Fibroblast of mammary gland (primary cell): Measurements from ENCODE around the gene RILPL1.
A peak's percentile ranks its signal among the peaks of the same experiment; 100 is the strongest.
"Not testable (repeated sequence)": the region's sequence is repeated elsewhere in the genome, so short reads cannot be mapped to it uniquely, and the experiment has no call there.

Source experiments
- DNase-seq: peaks from one replicate; pipeline ENCODE4 v3.0.0-alpha.2; 2010; ENCODE audit warnings: low read depth
- H3K4me3 ChIP-seq: 2 replicates; pipeline ENCODE4 v1.5.1; 2011; ENCODE audit warnings: low read depth, mild to moderate bottlenecking, low read length, moderate library complexity; ENCODE audit not compliant: control insufficient read depth
- TF ChIP-seq, protein P1 (sequence below): conservative IDR thresholded peaks from 2 replicates; pipeline ENCODE4 v1.5.1; 2011; ENCODE audit warnings: low read depth, low read length, inconsistent platforms; ENCODE audit not compliant: control insufficient read depth, insufficient read depth

The RILPL1 gene

DNA sequence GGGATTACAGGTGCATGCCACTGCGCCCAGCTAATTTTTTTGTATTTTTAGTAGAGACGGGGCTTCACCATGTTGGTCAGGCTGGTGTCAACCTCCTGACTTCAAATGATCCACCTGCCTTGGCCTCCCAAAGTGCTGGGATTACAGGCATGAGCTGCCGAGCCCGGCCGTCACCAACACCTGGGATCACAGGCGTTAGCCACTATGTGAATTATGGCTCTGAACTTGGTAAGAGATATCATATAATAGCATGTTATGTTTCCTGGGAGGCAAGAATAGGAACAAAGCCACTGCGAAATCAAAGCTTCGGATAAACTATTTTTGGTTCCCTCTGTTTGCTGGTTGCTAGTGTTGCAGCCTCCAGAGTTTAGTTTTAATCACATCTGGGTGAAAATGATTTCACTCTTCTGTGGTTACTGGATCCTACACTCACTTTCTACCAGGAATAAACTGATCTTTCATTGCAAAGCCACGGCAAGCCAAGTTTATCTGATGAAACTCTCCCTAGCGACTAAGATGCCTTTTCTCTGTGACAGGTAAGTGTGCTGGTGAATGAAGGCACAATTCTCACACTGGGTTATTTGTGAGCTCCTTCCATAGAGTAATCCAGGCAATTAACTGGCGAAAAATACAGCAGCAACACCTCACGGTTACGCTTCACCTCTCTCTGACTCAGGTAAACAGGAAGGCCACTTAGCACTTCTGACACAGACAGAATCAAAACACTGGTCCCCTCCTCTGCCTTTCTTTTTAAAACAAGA, 58.9 kb downstream of the RILPL1 start:
- TF ChIP-seq, protein P1, sequence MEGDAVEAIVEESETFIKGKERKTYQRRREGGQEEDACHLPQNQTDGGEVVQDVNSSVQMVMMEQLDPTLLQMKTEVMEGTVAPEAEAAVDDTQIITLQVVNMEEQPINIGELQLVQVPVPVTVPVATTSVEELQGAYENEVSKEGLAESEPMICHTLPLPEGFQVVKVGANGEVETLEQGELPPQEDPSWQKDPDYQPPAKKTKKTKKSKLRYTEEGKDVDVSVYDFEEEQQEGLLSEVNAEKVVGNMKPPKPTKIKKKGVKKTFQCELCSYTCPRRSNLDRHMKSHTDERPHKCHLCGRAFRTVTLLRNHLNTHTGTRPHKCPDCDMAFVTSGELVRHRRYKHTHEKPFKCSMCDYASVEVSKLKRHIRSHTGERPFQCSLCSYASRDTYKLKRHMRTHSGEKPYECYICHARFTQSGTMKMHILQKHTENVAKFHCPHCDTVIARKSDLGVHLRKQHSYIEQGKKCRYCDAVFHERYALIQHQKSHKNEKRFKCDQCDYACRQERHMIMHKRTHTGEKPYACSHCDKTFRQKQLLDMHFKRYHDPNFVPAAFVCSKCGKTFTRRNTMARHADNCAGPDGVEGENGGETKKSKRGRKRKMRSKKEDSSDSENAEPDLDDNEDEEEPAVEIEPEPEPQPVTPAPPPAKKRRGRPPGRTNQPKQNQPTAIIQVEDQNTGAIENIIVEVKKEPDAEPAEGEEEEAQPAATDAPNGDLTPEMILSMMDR: no peak
- no peak overlapping the region for H3K4me3 ChIP-seq
- DNase-seq: no peak

DNA sequence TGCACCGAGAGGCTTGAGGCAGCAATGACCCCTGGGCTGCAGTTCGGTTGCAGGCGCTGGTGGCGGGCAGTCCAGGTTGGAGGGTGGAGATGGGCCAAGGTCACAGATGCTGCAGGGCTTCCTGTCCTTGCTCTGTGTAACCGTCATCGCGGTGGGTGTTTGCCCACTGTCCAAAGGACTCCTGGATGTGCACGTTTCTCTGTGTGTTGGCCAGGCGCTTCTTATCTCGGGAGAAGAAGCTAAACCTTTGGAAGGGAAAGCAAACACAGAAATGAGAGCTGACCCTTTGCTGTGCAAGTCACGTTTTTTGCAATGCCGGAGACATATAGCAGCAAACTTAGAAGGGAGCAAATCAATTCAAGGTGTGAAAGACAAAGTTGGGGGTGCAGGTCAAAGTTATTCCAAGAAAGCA, 61.1 kb downstream of the RILPL1 start:
- H3K4me3 ChIP-seq: no peak overlapping the region
- no peak for DNase-seq
- TF ChIP-seq, protein P1: no peak

GRCh38 chr12:123471374-123472068, 62.0 kb downstream of the RILPL1 start:
- DNase-seq: peak; percentile 90
- TF ChIP-seq, protein P1: no peak
- H3K4me3 ChIP-seq: no peak overlapping the region

- no peak overlapping the region for H3K4me3 ChIP-seq
- TF ChIP-seq, protein P1: no peak
- DNase-seq: no peak
Measured at GRCh38 chr12:123469978-123470377, 63.5 kb downstream of the RILPL1 start.

DNA sequence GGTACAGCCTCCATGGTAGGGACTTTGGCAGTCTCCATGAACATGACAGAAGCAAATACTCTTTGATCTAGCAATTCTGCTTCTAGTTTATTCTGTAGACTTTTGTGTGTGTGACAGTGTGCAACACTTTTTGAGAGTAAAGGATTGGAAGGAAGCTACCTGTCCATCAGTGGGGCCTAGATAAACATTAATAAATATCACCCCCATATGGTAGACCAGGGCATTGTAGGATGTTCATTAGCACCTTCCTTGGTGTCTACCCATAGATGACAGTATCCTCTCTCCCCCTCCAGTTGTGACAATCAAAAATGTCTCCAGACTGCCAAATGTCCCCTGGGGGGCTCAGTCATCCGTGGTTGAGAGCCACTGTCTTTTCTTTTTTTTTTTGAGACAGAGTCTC, 64.7 kb downstream of the RILPL1 start:
- no peak for DNase-seq

GRCh38 chr12:123465084-123465483, 68.4 kb downstream of the RILPL1 start:
- no peak for DNase-seq
- no peak overlapping the region for H3K4me3 ChIP-seq
- TF ChIP-seq, protein P1: no peak

More for the DNA sequence above, 64.7 kb downstream of the RILPL1 start:
- TF ChIP-seq, protein P1: no peak
- no peak overlapping the region for H3K4me3 ChIP-seq

DNA sequence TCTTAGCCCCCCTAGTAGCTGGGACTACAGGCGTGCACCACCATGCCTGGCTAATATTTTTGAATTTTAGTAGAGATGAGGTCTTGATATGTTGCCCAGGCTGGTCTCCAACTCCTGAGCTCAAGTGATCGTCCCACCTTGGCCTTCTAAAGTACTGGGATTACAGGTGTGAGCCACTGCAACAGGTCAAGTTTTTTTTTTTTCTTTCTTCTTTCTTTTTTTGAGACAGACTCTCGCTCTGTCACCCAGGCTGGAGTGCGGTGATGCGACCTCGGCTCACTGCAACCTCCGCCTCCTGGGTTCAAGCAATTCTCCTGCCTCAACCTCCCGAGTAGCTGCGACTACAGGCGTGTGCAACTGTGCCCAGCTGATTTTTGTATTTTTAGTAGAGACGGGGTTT, 70.3 kb downstream of the RILPL1 start:
- not testable (repeated sequence) for DNase-seq, H3K4me3 ChIP-seq
